Chondrocyte (in vitro differentiated cells): ENCODE measurements around the gene PLPPR1. TPM values are rescaled to one million over a fixed set of nuclear protein-coding genes. Genes with fewer than 3 reads are reported as not detected.

Experiments used
- DNase-seq: peaks from one replicate; pipeline ENCODE4 v3.0.0; 2021; ENCODE audit warnings: mixed read lengths, low spot score
- H3K27ac Mint-ChIP-seq: one replicate; pipeline ENCODE4 v1.8.0; 2021; ENCODE audit warnings: mild to moderate bottlenecking, moderate library complexity, mixed read lengths; ENCODE audit not compliant: unreplicated experiment
- H3K27me3 Mint-ChIP-seq: 2 replicates; pipeline ENCODE4 v1.8.0; 2021; ENCODE audit warnings: low read depth, mixed read lengths
- H3K36me3 Mint-ChIP-seq: 2 replicates; pipeline ENCODE4 v1.8.0; 2021; ENCODE audit warnings: low read depth, mixed read lengths
- H3K4me1 Mint-ChIP-seq: 2 replicates; pipeline ENCODE4 v1.8.0; 2021; ENCODE audit warnings: low read depth, mild to moderate bottlenecking, mixed read lengths
- H3K4me3 Mint-ChIP-seq: one replicate; pipeline ENCODE4 v1.8.0; 2021; ENCODE audit warnings: mild to moderate bottlenecking, moderate library complexity, mixed read lengths; ENCODE audit not compliant: unreplicated experiment
- H3K9me3 Mint-ChIP-seq: 2 replicates; pipeline ENCODE4 v1.8.0; 2021; ENCODE audit warnings: low read depth, mixed read lengths
- total RNA-seq: library from RNA; stranded (reverse); gene quantifications from 3 replicates; pipeline ENCODE4 v1.2.1, GENCODE V29; 2021
- TF ChIP-seq, protein P1 (sequence below): fragments of 200-600 bp; sonication (generic); IDR thresholded peaks from 2 replicates; pipeline ENCODE4 v1.5.0; 2021; ENCODE audit warnings: antibody characterized with exemption, mild to moderate bottlenecking, moderate library complexity

PLPPR1 gene
- total RNA-seq, 1 donor from 2014 or later, result not detected

DNA sequence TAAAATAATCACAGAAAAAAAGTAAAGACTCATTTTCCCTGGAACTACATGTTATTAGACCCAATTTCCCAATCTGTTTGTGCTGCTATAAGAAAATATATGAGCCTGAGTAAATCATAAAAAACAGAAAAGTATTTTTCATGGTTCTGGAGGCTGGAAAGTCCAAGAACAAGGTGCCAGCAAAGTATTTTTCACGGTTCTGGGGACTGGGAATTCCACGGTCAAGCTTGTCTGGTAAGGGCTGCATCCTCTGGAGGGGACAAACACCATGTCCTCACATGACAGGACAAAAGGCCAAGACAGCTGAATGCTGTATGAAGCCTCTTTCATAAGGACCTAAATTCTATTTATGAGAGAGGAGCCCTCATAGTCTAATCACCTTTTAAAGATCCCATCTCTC is 172.3 kb downstream of the PLPPR1 start:
- Mint-ChIP-seq H3K4me1 (no peaks in the 10 kb centered on the region), H3K9me3 (no peaks in the 10 kb centered on the region), H3K27me3 (peaks cover 4% of the 10 kb centered on the region), H3K27ac (no peak overlapping the region), H3K4me3 (no peak overlapping the region), H3K36me3 (no peaks in the 10 kb centered on the region)
- no peak for DNase-seq
- TF ChIP-seq, protein P1, sequence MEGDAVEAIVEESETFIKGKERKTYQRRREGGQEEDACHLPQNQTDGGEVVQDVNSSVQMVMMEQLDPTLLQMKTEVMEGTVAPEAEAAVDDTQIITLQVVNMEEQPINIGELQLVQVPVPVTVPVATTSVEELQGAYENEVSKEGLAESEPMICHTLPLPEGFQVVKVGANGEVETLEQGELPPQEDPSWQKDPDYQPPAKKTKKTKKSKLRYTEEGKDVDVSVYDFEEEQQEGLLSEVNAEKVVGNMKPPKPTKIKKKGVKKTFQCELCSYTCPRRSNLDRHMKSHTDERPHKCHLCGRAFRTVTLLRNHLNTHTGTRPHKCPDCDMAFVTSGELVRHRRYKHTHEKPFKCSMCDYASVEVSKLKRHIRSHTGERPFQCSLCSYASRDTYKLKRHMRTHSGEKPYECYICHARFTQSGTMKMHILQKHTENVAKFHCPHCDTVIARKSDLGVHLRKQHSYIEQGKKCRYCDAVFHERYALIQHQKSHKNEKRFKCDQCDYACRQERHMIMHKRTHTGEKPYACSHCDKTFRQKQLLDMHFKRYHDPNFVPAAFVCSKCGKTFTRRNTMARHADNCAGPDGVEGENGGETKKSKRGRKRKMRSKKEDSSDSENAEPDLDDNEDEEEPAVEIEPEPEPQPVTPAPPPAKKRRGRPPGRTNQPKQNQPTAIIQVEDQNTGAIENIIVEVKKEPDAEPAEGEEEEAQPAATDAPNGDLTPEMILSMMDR, result no peak

DNA sequence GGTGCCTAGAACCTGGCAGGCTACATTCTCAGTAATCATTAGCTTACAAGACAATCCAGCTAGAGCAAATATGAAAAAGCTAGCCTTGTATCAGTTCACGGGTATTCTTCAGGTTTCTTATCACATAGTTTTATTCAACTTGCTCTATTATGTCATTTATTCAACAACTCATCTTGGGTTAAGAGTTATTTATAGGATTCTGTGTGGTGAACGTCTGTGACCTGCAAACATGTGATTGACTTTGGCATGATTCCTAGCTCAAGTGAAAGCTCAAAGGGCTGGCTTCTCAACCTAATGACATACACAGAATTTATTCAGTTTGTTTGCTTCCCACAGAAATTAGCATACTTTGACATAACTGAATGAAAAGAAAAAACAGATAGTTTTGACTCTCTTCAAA is 173.1 kb downstream of the PLPPR1 start:
- TF ChIP-seq, protein P1, result no peak
- Mint-ChIP-seq H3K27me3 (peaks cover 6% of the 10 kb centered on the region), H3K36me3 (no peaks in the 10 kb centered on the region), H3K9me3 (no peaks in the 10 kb centered on the region), H3K4me3 (no peak overlapping the region), H3K4me1 (no peaks in the 10 kb centered on the region), H3K27ac (no peak overlapping the region)
- DNase-seq, result no peak

DNA sequence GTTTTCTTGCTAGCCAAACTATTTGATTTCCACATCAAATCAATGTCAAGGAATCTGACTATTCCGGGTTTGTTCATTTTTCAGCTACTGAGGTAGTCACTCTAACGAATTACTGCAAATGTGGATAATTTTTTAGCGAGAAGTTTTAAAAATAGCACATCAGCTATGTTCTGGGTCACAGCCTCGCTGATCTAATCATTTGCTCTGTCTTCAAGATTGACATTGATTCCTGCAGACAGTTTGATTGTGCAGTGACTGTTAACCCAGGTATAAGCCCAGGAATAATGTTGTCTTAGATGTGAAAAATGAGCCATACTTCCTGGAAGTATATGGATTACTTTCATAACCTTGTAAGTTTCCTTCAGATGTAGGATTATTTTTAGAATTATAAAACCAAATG is 181.1 kb downstream of the PLPPR1 start:
- H3K4me1 Mint-ChIP-seq, result no peaks in the 10 kb centered on the region
- H3K9me3 Mint-ChIP-seq, result no peaks in the 10 kb centered on the region
- no peaks in the 10 kb centered on the region for H3K36me3 Mint-ChIP-seq
- no peak overlapping the region for H3K4me3 Mint-ChIP-seq
- TF ChIP-seq, protein P1, result no peak
- no peak for DNase-seq
- H3K27me3 Mint-ChIP-seq, result peaks cover 10% of the 10 kb centered on the region
- H3K27ac Mint-ChIP-seq, result no peak overlapping the region

DNA sequence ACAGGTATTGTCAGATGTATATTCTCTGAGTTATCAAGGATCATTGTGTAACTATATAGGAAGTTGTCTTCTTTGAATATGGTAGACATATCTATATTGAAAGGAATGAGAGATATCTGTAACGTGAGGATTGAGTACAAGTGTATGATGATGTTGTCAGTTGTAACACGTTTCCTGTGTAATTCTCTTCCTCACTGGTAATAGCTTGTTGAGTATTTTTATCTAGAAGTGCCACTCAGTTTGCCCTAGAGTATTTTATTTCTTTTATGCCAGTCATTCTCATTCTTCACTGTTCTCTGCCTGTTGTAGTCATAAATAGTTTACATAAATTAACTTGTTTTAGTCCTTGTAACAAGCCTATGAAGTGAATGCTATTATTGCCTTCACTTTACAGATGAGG is 184.1 kb downstream of the PLPPR1 start:
- H3K9me3 Mint-ChIP-seq, result no peaks in the 10 kb centered on the region
- no peaks in the 10 kb centered on the region for H3K36me3 Mint-ChIP-seq
- no peak overlapping the region for H3K27ac Mint-ChIP-seq
- peaks cover 10% of the 10 kb centered on the region for H3K27me3 Mint-ChIP-seq
- DNase-seq, result no peak
- no peaks in the 10 kb centered on the region for H3K4me1 Mint-ChIP-seq
- H3K4me3 Mint-ChIP-seq, result no peak overlapping the region
- TF ChIP-seq, protein P1, result no peak

DNA sequence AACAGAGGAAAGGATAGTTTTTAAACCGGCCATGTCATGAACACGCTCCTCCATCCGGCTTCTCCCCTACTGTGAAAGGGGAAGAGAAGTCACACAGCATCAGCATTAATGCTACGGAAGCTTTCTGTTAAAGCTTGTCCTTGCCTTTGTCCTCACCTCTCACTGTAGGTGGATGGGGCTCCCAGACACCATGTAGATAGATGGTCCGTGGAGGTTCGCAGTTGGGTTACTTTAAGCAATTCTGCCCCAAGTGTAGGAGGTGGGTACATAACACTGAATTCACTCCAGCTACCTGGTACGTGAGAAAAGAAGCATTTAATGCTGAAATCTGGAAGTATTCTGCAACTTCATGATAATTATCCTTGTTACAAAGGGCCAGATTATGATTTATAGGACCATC is 190.5 kb downstream of the PLPPR1 start:
- DNase-seq, result no peak
- no peaks in the 10 kb centered on the region for H3K4me1 Mint-ChIP-seq
- H3K27me3 Mint-ChIP-seq, result peaks cover 8% of the 10 kb centered on the region
- no peaks in the 10 kb centered on the region for H3K9me3 Mint-ChIP-seq
- no peak overlapping the region for H3K4me3 Mint-ChIP-seq
- H3K27ac Mint-ChIP-seq, result no peak overlapping the region
- TF ChIP-seq, protein P1, result no peak
- no peaks in the 10 kb centered on the region for H3K36me3 Mint-ChIP-seq
